HG03354 (cell line): ENCODE results near the gene NCAPD3.

Experiments used
- ATAC-seq: cut with Tn5 transposase; IDR thresholded peaks from one replicate; pipeline ENCODE4 v1.9.1; 2021; ENCODE audit warnings: mild to moderate bottlenecking; ENCODE audit not compliant: unreplicated experiment, poor library complexity, severe bottlenecking

Gene NCAPD3

GRCh38 chr11:134254433-134255183, 30.8 kb upstream of the NCAPD3 start:
- no peak for ATAC-seq

DNA sequence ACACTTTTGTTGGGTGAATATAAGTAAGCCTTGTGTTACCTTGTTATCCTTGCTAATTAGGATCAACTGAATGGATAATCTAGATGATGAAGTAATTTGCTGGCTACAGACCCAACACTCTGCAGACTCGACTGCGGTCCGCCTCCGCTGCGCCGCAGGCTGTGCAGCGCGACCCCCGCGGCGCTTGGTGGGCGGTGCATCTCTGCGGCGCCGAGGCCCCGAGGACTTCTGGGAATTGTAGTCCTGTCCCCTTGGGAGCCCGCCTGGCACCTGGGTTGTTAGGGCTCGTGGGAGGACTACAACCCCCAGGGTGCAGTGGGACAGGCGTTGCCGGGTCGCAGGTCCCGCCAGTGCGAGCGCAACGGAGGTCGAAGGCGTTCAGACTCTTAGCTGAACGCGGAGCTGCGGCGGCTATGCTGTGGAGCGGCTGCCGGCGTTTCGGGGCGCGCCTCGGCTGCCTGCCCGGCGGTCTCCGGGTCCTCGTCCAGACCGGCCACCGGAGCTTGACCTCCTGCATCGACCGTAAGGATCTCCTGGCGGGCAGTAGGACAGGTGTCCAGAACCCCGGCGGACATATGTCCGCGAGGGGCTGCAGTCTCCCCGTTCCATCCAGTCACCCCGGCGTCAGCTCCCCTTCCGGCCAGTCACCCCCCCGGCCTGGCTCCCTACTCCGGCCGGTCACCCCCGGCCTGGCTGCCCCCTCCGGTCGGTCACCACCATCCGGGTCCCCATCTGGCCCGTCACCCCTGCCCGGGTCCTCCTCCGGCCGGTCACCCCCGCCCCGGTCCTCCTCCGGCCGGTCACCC, 29.6 kb upstream of the NCAPD3 start, which contains the start of the genes ACAD8 and THYN1:
ACAD8 (plus strand) TSS at position 381 of the 806 bp plus-strand sequence; CDS start at position 414, 33 bp downstream.
THYN1 (minus strand) TSS at position 165 of the 806 bp plus-strand sequence. CDS start 470 bp downstream, outside the sequence.
- peak; percentile 99 for ATAC-seq

DNA sequence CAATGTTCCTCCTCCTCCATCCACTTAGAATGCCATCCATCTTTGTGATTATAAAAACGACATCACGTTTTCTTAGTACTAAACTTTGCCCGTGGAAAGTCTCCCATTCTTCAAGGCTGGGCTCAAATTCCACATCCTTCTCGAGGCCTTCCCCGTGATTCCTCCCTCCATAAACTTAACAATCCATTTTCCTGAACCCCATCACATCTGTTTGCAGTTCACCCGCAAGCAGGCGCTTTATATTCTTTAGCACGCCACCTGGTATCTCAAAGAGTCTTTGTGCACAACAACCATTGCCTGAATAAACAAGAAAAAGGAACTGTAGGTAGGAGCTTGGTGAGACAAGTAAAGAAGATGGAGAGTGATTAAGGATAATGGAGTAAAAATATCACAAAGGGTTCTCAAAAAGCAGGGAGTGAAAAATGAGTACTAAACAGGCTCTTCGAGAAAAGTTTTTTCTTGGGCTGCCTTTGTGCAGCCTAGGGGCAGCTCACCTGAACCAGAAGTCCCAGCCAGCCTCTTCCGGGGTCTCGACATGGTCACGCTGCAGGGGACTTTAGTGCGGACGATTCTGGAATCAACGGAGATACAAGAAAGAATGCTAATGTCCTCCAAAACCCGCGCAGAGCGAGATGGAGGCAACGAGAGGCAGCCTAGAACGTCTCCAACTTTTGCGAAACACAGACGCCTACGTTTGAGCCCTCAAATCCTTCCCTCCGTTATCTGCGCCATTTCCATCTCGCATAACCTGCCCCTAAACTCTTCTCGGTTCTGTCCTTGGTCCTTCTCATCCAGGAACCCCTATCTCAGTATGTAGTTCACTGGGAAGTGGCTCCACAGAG, 28.8 kb upstream of the NCAPD3 start:
- ATAC-seq: peak; percentile 32

- ATAC-seq: no peak
Observed at GRCh38 chr11:134250675-134251074, 26.9 kb upstream of the NCAPD3 start.

DNA sequence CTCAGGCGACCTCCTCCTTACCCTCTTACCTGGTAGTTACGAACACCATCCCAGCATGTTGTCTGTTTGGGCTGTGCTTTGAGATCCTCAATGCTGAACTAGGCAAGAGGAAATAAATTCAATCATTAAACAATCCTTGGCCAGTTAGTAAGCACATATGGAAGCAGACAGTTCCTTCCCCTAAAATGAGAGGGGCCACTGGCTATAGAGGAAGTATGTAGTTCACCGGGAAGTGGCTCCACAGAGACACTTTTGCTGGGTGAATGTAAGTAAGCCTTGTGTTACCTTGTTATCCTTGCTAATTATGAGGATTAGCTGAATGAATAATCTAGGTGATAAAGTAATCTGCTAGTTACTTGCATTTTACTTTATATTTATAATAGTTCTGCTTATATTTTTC, 26.5 kb upstream of the NCAPD3 start:
- no peak for ATAC-seq

DNA sequence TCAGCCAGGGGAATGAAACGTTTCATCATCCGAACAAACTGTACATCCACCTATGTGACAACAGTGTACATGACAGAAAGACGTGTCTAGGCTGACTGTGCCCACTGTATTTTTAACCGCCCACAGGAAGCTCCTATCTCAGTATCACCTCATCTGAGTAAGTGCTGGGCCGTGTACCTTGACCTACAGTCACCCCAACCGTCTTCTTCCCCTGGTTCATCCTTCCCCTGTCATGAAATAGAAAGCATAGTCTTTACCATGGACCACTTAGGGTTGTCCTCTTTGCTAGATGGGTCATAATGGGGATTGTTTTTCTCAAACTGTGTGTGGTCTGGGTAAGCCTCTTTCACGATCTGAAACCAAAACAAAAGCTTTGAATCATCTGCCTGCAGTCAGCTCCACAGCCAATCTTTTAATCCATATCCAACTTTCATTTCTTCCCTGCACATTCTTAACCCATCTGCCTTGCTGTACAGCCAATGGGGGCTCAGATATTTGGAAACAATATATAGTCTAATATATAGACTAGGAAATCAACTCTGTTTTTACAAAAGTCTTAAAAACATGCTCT, 25.2 kb upstream of the NCAPD3 start:
- ATAC-seq: no peak

- no peak for ATAC-seq
Observed at GRCh38 chr11:134246678-134247077, 22.9 kb upstream of the NCAPD3 start.

GRCh38 chr11:134246100-134246499, 22.3 kb upstream of the NCAPD3 start:
- ATAC-seq: no peak

- ATAC-seq: no peak
Observed at GRCh38 chr11:134245434-134245833, 21.7 kb upstream of the NCAPD3 start.

DNA sequence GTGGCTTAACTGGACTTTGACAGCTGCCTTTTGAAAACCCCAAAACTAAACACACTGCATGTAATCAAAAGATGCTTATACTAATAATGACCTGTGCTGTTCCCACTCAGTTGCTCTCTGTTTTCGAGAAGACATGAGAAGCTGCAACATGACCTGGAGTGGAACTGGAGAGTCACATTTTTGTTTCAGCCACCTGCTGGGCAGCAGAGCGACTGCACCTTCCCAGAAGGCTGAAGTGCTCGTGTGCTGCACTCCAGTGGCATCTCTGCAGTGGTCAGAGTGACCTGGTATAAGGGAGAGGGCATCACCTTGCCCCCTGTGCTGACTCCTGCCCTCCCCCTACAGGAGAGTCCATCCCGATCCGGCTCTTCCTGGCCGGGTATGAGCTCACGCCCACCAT, 20.8 kb upstream of the NCAPD3 start:
- peak; percentile 94 for ATAC-seq

DNA sequence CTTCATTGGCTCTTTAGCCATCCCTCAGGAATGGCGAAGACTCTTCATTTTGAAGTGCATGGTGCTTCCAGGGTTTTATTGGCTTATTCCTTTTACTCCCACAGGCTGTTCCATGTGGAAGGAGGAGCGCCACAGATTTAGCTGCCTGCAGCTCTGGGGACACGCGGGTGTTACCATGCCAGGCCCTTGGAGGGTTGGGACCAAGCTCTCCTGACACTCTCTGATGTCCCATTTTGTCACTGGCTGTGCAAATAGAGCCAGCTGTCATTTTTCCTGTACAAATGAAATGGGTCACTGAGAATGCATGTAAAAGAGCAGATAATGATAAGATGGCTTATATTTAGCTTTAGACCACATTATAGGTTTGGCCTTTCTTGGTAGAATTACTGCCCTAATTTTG, 20.1 kb upstream of the NCAPD3 start:
- ATAC-seq: no peak

DNA sequence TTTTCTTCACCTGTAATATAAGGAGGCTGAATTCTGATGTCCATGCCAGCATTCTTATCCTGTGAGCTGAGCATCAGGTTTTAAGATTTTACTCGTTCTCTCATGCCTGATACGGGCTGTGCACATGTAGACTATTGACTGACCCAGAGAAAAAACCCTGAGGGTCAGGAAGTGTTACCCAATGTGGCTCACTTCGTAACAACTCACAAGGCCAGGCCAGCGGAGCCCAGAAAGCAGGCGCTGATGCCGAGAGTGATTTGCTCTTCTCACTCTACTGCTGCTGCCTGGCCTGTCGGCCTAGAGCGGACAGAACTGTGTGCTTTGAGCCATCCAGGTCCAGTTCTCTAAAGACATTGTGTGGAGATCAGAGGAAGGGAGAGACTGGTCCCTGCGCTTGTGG, 18.6 kb upstream of the NCAPD3 start:
- no peak for ATAC-seq

DNA sequence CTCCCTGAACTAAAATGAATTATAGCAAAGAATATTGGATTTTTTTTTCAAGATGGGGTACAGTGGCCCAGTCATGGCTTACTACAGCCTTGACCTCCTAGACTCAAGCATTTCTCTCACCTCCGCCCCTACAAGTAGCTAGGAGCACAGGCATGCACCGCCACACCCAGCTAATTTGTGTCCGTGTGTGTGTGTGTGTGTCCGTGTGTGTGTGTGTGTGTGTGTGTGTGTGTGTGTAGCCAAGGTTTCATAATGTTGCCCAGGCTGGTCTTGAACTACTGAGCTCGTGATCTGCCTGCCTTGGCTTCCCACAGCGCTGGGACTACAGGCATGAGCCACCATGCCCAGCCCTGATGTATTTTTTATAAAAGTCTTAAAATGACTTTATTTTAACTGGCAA, 16.8 kb upstream of the NCAPD3 start:
- ATAC-seq: no peak

GRCh38 chr11:134238956-134239355, 15.2 kb upstream of the NCAPD3 start:
- no peak for ATAC-seq

DNA sequence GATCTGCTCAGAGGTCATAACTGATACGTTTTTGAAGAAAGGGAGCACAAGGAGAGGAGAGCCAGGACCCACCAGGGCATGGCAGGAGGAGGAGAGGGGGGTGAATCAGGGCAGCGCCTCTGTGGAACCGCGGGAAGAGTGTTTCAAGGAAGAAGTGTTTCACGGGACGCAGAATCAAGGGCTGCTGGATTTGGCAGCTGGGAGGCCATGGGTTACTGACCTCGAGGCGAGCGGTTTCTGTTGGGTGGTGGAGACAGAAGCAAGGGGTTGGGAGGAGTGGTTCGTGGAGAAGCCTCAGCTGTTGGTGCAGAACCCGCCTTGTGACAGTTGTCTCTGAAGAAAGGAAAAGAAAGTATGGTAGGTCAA, 13.8 kb upstream of the NCAPD3 start:
- no peak for ATAC-seq

- no peak for ATAC-seq
Observed at GRCh38 chr11:134236834-134237556, 13.2 kb upstream of the NCAPD3 start.

GRCh38 chr11:134235399-134235798, 11.6 kb upstream of the NCAPD3 start:
- no peak for ATAC-seq

GRCh38 chr11:134233729-134234179, 10.0 kb upstream of the NCAPD3 start:
- ATAC-seq: no peak
